Astrocyte of the hippocampus (primary cell): Measurements from ENCODE around the gene KCNH2.
A peak's percentile ranks its signal among the peaks of the same experiment; 100 is the strongest.
"Not testable (repeated sequence)": the region's sequence is repeated elsewhere in the genome, so short reads cannot be mapped to it uniquely, and the experiment has no call there.

Source experiments
- DNase-seq: peaks from one replicate; pipeline ENCODE4 v3.0.0; 2011; ENCODE audit warnings: low read depth, low spot score

Gene KCNH2

DNA sequence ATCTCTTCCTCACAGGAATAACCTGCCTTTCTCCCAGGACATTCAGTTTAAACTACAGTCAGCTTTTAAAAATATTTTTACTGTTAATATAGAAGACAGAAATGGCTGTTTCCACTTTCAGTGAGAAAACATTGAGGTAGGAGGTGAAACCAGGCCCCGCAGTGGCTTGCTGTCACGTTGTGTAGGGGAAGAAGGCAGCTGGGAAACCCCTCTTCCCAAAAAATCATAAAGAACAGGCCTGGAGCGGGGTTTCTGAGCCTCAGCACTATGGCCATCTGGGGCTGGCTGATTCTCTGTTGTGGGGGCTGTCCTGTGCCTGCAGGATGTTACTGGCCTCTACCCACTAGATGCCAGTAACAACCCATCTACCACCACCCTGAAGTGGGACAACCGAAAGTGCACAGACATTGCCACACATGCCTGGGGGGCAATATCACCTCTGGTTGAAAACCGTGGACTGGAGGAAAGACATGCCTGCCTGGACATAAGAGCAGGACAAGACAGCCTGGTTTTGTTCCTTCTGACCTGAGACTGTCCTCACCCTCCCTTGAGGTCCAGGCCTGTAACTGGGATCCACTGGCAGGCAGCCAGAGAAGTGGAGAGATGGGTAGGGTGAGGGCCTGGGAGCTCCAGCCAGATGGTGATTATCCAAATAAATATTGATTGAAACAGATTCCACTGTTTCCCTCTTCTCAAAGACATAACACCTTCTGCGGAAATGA is 43.9 kb downstream of the KCNH2 start:
- no peak for DNase-seq

DNA sequence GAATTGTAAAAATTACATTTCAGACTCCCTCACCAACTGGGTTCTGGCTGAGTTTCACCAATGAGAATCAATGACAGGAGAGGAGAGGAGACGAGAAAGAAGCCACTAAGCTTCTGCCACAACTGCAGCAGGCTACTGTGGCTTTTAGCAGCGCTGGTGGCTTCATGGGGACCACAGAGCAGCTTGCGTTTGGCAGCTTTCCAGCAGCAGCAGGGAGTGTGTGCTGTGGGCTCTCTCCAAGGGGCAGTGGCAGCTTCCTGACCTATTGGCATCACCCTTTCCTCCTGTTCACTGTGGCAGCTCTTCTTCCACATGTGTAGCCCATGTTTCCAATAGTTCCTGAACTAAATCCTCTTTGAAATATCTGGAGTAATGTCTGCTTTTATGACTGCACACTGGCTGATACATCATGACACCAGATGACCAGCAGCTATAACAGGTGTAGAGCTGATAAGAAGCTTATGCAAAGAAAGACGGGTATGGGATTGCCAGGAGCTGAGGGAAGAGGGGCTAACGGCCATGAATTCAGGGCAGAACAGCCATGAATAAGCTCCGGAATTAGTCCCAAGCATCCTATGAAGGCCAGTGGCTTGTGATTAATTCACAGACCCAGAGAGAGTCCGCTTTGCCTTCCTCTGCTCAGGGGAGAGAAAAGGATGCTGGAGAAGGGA is 46.8 kb downstream of the KCNH2 start:
- no peak for DNase-seq

DNA sequence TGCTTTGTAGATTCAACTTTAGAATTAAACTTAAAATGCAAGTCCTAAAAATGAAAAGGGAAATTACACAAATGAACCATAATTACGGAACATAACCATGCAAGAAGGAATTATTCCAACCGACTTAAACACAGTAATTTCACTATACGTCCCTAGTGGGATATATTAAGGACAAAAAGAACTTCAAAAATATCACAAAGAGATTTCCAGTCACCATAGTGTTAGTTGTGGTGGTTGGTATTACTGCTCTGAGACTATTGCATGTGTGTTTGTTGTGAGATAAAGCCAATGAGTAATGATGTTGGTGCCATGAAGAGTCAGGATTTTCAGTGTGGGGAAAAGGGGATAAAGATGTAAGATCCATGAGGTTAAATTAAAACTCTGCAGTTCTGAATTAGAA is 49.6 kb downstream of the KCNH2 start:
- DNase-seq, result no peak

DNA sequence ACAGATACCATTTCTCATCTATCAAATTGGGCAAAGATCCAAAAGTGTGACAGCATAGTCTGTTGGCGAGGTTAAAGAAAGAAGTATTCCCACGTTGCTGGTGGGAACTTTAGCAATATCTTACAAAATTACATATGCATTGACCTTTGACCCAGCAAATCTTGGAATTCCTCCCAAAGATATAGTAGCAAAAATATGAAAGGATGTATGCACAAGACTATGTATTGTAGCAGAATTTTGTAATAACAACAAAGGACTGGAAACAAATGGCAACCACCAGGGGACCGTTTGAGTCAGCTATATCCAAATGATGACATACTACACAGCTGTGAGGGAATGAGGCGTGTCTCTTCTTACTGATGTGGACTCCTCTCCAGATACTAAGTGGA is 50.2 kb downstream of the KCNH2 start:
- no peak for DNase-seq

DNA sequence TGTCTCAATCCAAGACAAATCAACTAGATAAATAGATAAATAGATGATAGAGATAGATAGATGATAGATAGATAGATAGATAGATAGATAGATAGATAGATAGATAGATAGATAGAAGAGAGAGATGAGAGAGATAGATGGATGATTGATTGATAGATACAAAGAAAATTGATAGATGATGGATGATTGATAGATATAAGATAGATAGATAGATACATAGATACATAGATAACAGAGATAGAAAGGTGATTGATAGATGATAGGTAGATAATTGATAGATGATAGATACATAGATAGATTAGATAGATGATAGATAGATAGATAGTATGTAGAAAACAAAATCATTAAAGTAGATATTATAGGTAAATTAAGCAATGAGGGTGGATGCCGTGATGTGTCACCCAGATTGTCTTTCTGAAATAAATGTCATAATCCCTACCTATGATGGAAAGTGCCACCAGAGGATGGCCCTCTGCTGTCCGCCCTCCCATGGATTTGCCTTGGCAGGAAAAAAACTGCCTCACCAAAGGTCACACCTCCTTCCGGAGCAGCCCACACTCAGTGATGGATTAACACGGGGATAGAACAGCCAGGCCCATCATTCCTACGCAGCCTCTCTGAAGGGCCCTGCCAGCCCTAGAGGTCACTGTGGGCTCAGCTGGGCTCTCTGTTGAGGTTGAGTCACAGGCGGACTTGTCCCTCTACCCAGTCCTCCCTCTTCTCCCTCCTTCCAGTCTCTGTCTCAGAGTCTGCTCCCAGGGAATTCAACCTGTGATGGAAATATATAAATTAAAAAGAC is 50.8 kb downstream of the KCNH2 start:
- no peak for DNase-seq

DNA sequence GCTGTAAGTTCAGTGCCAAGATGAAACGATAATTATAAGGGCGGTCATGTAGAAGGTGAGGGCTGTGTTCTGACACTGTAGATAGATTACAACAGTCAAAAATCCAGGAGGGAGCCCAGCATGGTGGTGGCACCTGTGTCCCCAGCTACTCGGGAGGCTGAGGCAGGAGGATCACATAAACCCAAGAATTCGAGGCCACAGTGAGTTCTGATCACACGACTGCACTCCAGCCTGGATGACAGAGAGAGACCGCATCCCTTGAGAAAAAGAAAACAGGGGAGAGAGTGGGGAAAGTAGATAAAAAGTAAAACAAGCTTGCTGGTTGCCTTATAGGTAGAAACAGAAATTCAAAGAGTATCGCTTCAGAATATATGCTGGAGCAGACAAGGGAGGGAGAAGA is 52.1 kb downstream of the KCNH2 start:
- DNase-seq, result no peak

DNA sequence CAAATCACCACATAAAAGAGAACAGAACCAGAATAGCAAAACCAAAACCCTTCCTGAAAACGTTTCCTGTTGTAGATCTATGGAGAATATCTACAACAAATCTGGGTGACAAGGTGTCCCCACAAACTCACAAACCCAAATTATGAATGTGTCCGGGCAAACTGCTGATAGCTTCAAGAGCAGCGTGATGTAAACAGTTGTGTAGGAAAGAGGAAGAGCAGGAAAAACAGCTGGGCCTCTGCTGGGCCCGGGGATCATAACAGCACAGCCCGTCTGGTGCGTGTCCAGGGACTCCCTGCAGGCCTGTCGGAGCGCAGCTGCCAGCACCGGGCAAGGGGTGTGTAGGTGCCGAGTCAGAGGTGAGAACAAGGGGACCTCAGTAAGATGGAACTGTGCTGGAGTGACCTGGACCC is 53.7 kb downstream of the KCNH2 start:
- DNase-seq, result no peak

DNA sequence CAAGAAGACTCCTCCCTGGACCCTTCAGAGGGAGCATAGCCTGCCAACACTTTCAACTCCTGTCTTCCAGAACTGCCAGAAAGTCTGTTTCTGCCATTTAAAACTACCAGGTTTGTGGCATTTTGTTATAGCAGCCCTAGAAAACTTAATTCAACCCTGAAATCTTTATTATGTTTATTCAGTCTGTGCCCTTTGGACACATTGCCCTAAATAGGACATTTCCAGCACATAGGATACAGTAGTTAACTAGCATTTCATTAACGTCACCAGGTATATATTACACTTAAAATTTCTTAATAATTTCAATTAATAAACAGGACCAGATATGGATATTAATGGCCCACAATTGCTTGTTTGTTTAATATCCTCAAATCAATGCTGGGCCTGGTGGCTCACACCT is 54.3 kb downstream of the KCNH2 start:
- DNase-seq, result no peak

DNA sequence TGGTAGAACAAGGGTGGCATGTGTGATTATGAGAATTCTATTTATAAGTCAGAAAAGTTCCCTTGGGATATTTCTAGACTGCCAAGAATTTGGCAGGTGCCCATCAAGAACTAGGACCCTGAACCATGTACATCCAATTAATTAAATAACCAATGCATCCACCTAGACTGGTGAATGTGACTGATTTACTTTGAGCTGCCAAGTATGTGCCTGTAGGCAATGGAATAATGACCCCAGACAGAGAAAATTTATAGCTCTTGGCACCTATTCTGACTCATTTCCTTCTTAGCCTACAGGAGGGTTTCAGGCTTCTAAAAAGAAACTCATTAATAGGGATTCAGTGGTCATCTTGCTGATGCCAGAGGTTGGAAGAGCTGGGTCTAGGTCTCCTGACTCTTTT is 54.9 kb downstream of the KCNH2 start:
- DNase-seq, result peak; percentile 69

DNA sequence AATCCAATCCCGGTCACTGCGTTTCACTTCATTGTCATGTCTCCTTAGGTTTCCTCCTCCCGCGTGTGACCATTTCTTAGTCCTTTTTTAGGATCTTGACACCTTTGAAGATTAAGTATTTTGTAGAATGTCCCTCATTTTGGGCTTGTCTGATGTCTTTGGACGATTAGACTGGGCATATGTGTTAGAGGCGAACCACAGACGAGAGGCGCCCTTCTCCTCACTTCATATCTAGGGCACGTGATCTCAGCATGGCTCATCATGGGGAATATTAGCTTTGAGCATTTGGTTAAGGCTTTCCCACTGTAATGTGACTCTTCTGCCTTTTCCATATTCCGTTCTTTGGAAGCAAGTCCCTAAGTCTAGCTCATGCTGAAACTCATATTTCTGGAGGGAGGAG is 59.0 kb downstream of the KCNH2 start:
- no peak for DNase-seq

DNA sequence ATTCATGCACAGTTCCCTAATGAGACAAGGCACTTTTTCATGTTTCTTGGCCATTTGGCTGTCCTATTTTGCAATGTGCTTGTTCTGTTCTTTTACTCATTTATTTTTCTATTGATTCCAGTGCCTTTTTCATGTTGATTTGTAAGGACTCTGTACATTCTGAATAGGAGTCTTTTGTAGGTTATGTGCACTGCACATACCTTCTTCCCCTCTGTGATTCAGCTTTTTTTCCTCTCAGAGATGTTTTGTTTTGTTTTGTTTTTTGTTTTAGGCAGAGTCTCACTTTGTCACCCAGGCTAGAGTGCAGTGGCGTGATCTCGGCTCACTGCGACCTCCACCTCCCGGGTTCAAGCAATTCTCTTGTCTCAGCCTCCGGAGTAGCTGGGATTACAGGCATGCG is 59.7 kb downstream of the KCNH2 start:
- DNase-seq, result no peak

DNA sequence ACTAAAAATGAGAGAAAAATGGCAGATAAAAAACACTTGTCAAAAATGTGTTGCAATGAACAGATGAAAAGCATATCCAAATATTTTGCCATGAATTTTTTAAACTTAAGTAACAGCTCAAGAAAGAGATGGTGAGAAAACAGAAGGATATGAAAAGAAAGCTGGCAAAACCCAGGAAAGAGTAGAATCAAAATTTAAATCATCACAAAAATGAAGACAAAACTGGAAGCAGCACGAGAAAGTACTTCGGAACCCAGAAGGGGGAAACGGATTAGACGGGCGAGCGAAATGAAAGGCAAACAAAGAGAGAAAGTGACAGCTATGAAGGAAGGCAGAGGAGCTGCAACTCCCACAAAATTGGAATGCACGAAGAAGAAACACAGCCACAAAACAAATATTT is 60.2 kb downstream of the KCNH2 start:
- no peak for DNase-seq

DNA sequence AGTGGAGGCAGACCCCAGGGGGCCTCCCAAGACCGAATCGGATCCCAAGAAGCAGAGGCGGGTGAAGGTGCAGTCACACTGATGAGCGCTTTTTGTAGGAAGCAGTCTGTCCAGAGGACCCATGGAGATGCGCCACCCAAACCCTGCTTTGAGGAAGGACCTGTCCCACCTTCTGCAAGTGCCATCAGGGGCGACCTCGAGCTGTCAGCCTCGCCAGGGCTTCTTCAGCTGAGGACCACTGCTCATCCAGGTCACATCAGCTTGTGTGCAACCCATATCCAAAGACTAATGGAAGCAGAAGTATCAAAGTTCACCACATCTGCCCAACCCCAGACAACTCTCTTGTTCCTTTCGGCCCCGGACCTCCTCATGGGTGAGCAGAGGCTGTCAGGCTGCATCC is 61.5 kb downstream of the KCNH2 start:
- DNase-seq, result no peak

DNA sequence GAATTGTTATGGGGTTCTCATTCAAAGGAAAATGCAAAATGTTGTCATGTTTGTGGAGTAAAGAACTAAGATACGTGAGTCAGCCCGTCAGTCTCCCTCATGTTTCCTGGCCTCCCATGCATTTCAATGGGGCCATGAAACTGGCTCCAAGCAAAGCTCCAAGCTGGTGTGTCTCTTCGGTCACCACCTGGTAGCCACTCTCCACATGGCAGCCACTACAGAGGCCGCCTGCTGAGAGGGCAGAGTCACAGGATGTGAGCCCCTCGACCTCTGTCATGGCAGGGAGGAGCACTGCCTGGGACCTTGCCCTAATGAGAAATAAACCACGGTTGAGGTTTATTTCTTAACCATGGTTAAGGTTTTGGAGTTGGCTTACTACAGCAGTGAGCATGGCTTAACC is 63.2 kb downstream of the KCNH2 start:
- no peak for DNase-seq

DNA sequence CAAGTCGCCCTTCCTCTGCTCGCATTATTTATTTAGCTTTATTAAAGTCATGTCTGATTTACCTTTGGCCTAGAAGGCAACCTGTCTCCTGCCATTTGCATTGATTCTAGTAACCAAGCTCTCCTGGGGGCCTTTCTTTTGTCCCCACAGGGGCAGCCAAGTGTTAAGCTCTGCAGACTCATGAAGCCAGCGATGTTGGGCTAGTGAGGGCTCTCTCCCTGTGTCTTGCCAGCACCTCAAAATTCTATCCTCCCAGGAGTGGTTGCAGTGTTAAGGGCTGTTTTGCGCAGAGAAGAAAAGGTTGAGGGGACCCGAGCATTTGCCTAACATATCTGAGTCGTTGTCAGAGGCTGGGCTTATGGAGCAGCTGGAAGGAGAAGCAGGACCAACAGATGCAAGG is 63.9 kb downstream of the KCNH2 start:
- no peak for DNase-seq

DNA sequence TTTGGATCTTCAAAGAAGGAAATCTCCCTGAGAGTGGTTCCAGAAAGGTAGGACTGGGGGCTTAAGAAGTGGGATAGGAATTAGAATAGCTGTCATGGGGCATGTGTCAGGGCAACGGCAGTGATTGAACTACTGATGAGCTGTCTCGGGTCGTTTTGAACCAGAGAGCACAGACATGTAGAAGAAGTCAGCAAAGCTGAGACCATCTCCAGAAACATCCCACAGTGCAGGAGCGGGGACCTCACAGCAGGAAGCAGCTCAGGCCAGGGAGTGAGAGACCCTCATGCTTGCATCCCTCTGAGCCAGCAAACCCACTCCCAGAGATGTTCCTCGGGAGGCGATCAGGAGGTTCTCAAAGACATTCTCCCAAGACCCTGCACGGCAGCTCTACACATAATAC is 65.7 kb downstream of the KCNH2 start:
- no peak for DNase-seq

DNA sequence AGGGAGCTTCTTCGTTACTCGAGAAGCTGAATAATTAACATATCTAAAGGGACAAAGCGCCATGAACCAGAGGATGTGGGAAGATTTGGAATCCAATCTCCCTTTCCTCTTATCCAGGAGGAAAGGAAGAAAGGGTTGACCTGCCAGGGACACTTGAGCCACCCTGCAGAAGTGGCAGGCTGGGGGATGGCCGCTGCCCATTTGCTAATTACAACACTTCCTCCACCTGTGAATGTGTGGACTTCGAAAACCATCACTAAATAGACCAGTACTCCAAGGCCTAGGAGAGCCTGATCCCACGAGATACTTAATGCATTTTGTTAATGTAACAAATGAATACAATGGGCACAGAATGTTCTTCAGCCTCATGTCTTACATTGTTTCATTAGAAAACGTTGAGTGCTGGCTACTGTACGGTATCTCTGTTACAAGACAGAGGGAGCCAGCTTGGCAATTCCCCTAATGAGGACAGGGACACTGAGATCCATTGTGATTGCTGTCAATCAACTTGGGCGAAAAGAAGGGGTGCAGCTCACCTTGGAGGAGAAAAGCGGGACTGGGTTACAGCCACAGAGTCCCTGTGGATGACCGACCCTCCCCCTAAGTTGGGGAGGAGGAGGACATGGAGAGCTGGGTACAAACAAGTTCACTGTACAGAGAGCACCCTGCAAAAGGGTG is 66.4 kb downstream of the KCNH2 start:
- DNase-seq, result no peak

DNA sequence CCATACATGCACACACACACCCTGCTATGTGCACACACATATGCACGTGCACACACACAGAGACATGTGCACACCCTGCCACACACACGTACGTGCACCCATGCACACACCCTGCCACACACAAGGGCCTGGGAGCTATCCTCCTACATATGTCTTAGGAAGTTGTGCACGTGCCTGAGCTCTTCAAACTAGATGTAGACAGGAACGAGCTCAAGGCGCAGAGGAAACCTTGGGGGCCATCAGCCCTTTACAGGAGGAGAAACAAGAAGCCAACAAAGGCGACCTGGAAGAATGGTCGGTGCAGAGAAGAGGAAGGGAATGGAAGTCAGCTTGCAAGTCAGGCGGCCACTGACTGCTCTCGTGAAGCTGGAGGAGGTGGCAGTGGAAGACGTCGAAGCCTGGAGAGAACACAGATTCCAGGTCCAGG is 67.1 kb downstream of the KCNH2 start:
- DNase-seq, result no peak

DNA sequence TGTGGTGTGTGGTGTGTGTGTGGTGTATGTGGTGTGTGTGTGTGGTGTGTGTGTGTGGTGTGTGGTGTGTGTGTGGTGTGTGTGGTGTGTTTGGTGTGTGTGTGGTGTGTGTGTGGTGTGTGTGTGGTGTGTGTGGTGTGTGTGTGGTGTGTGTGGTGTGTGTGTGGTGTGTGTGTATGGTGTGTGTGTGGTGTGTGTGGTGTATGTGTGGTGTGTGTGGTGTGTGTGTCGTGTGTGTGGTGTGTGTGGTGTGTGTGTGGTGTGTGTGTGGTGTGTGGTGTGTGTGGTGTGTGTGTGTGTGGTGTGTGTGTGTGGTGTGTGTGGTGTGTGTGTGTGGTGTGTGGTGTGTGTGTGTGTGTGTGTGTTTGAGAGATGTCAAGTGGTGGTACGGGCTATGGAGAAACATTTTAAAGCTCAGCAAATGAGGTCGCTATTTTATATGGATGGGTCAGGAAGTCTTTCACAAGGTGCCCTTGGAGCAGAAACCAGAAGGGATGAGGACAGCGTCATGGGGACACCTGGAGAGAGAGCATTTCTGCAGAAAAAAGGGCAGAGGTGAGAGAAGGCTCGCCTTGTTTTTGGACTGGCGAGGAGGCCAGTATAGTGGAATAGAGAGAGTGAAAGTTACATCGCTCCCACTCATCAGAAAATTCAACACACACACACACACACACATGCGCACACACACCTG is 67.7 kb downstream of the KCNH2 start:
- DNase-seq, result not testable (repeated sequence)

DNA sequence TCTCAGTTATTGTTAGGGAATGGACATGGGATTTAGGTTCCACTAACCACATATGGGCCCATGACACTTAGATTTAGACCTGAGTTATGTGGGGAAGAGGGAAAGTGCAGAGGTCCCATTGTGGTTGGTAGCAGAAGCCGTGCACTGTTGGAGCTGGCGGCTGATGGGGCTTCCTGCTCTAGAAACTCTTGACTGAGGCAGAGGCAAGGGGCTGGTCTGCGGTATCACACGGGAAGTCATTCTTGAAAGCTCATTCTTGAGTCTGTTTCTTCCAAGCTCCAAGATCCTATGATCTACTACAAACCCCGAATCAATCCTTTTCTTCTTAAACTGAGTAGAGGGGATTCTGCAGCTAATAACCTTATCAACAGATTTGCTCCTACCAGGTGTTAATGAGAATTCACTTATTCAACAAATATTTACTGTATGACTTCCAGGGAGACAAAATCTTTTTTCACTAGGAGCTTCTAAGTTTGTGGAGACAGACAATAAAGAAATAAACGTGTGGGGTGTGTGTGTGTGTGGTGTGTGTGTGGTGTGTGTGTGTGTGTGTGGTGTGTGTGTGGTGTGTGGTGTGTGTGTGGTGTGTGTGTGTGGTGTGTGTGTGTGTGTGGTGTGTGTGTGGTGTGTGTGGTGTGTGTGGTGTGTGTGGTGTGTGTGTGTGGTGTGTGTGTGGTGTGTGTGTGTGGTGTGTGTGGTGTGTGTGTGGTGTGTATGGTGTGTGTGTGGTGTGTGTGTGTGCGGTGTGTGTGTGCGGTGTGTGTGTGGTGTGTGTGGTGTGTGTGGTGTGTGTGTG is 68.7 kb downstream of the KCNH2 start:
- no peak for DNase-seq

DNA sequence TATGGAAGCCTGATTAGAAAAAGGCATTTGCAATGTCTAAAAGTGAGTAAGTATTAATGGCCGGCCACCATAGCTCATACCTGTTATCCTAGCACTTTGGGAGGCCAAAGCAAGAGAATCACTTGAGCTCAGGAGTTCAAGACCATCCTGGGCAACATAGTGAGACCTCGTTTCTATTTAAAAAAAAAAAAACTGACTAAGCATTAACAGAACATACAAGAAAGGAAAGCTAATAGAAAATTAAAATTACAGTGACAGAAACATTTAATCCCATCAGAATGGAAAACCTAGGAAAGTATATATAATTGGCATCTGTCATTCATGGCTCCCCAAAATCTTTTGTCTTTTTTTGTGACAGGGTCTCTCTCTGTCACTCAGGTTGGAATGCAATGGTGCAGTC is 69.9 kb downstream of the KCNH2 start:
- DNase-seq, result no peak
